ENCODE measurements around the gene HSF2BP.

DNA sequence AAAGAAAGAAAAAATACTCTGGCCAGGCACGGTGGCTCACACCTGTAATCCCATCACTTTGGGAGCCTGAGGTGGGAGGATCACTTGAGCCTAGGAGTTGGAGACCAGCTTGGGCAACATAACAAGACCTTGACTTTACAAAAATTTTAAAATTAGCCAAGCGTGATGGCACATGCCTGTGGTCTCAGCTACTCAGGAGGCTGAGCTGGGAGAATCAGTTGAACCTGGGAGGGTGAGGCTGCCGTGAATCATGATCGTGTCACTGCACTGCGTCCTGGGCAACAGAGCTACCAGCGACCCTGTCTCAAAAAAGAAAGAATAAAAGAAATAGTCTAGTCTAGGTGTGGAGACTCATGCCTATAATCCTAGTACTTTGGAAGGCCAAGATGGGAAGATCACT, 22.4 kb upstream of the HSF2BP start:
- TF ChIP-seq, protein P1, sequence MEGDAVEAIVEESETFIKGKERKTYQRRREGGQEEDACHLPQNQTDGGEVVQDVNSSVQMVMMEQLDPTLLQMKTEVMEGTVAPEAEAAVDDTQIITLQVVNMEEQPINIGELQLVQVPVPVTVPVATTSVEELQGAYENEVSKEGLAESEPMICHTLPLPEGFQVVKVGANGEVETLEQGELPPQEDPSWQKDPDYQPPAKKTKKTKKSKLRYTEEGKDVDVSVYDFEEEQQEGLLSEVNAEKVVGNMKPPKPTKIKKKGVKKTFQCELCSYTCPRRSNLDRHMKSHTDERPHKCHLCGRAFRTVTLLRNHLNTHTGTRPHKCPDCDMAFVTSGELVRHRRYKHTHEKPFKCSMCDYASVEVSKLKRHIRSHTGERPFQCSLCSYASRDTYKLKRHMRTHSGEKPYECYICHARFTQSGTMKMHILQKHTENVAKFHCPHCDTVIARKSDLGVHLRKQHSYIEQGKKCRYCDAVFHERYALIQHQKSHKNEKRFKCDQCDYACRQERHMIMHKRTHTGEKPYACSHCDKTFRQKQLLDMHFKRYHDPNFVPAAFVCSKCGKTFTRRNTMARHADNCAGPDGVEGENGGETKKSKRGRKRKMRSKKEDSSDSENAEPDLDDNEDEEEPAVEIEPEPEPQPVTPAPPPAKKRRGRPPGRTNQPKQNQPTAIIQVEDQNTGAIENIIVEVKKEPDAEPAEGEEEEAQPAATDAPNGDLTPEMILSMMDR (IDR thresholded peaks at IDR 0.05) = no peak
- TF ChIP-seq POLR2AphosphoS5 (IDR thresholded peaks at IDR 0.05) = no peak

All from gastroesophageal sphincter (tissue), 3 donors.